Measurements from ENCODE around the gene SSBP3.

GRCh38 chr1:54317084-54317483 lies 89.1 kb downstream of the SSBP3 start:
- no peak for TF ChIP-seq TOE1 (IDR thresholded peaks at IDR 0.05; ENCODE audit: borderline replicate concordance)
- no peak for TF ChIP-seq TOE1 (CRISPR knock-in tag; IDR thresholded peaks at IDR 0.05; ENCODE audit: borderline replicate concordance, low read depth)
- TF ChIP-seq FOXJ3 (CRISPR knock-in tag; IDR thresholded peaks at IDR 0.05), result no peak
- TF ChIP-seq MYC (IDR thresholded peaks at IDR 0.05; ENCODE audit: low read depth, low read length), result no peak
- TF ChIP-seq MYC (CRISPR knock-in tag; IDR thresholded peaks at IDR 0.05; ENCODE audit: borderline replicate concordance, low read depth), result no peak
- no peak for TF ChIP-seq NFE2L1 (tag; IDR thresholded peaks at IDR 0.05; ENCODE audit: borderline replicate concordance, low read depth)
- TF ChIP-seq ZKSCAN1 (IDR thresholded peaks at IDR 0.05; ENCODE audit: low read depth, low read length), result no peak
- no peak for TF ChIP-seq HCFC1 (IDR thresholded peaks at IDR 0.05; ENCODE audit: low read depth, low read length)
- no peak for TF ChIP-seq IFI16 (CRISPR knock-in tag; IDR thresholded peaks at IDR 0.05)
